ENCODE results near the gene ATXN1L. TPM values are rescaled to one million over a fixed set of nuclear protein-coding genes. Genes with fewer than 3 reads are reported as not detected.

ATXN1L gene
- polyA plus RNA-seq, 1 donor (not counting 4 experiments of a cell fraction or from before 2014, with no cell fraction given): 12.8 TPM

- dilution Hi-C loops (cut with MboI; ENCODE audit: extremely low pct_ligation_motif_present, low sequenced_read_pairs): no loop called here
- peaks cover 34% of the 10 kb centered on the region for H3K79me2 ChIP-seq (ENCODE audit: control insufficient read depth, insufficient read depth, low read length)
- DNase-seq (ENCODE audit: low read depth, low spot score) (no peak), FAIRE-seq (no peak)
- peaks cover 36 to 43% of the 10 kb centered on the region in 2 experiments for H3K36me3 ChIP-seq (ENCODE audit: control insufficient read depth in 2 of 2, extremely low read depth in 1 of 2, insufficient read depth in 2 of 2, low read length in 2 of 2)
- peaks cover 3% of the 10 kb centered on the region for H4K20me1 ChIP-seq (ENCODE audit: control insufficient read depth, extremely low read depth, insufficient read depth, low read length)
- no peak overlapping the region for H3K9ac ChIP-seq (ENCODE audit: control insufficient read depth, extremely low read depth, insufficient read depth, low read length)
- H2AFZ ChIP-seq (ENCODE audit: control insufficient read depth, low read length): no peak overlapping the region
- no peaks in the 10 kb centered on the region for H3K27me3 ChIP-seq (ENCODE audit: control insufficient read depth, extremely low read depth, insufficient read depth, low read length)
- no peak overlapping the region for H3K4me3 ChIP-seq (ENCODE audit: control insufficient read depth in 2 of 3, extremely low read depth in 1 of 3, insufficient read depth in 2 of 3, low read depth in 1 of 3, low read length in 3 of 3)
- no peak for TF ChIP-seq CTCF (optimal IDR thresholded peaks at IDR 0.05 in 1 of 3, IDR thresholded peaks at IDR 0.05 in 1 of 3, conservative IDR thresholded peaks at IDR 0.05 in 1 of 3; ENCODE audit: extremely low read depth in 1 of 3, insufficient read depth in 2 of 3, low read length in 3 of 3)
- TF ChIP-seq EZH2 (IDR thresholded peaks at IDR 0.05; ENCODE audit: low read length): no peak
- H3K4me1 ChIP-seq (ENCODE audit: control insufficient read depth, extremely low read depth, insufficient read depth, low read length): peaks cover 5% of the 10 kb centered on the region
- no peaks in the 10 kb centered on the region for H3K9me3 ChIP-seq (ENCODE audit: control insufficient read depth, low read depth, low read length)
- H3K4me2 ChIP-seq (ENCODE audit: control insufficient read depth, extremely low read depth, insufficient read depth, low read depth, low read length): no peak overlapping the region
- H3K27ac ChIP-seq (ENCODE audit: control insufficient read depth, insufficient read depth, low read length): no peak overlapping the region
- peaks cover 4% of the 10 kb centered on the region for H3K9me1 ChIP-seq (ENCODE audit: control insufficient read depth, extremely low read depth, insufficient read depth, low read length)
Measured at GRCh38 chr16:71851746-71852145, 6.0 kb downstream of the ATXN1L start.

- Histone ChIP-seq H3K79me2 (ENCODE audit: control insufficient read depth, insufficient read depth, low read length) (peaks cover 30% of the 10 kb centered on the region), H3K9me3 (ENCODE audit: control insufficient read depth, low read depth, low read length) (no peaks in the 10 kb centered on the region), H2AFZ (ENCODE audit: control insufficient read depth, low read length) (no peak overlapping the region), H3K36me3 (ENCODE audit: control insufficient read depth in 2 of 2, extremely low read depth in 1 of 2, insufficient read depth in 2 of 2, low read length in 2 of 2) (peaks cover 36 to 43% of the 10 kb centered on the region in 2 experiments), H3K4me1 (ENCODE audit: control insufficient read depth, extremely low read depth, insufficient read depth, low read length) (peaks cover 1% of the 10 kb centered on the region), H3K27me3 (ENCODE audit: control insufficient read depth, extremely low read depth, insufficient read depth, low read length) (no peaks in the 10 kb centered on the region), H3K4me2 (ENCODE audit: control insufficient read depth, extremely low read depth, insufficient read depth, low read depth, low read length) (no peak overlapping the region), H3K4me3 (ENCODE audit: control insufficient read depth in 2 of 3, extremely low read depth in 1 of 3, insufficient read depth in 2 of 3, low read depth in 1 of 3, low read length in 3 of 3) (no peak overlapping the region), H3K27ac (ENCODE audit: control insufficient read depth, insufficient read depth, low read length) (no peak overlapping the region), H3K9me1 (ENCODE audit: control insufficient read depth, extremely low read depth, insufficient read depth, low read length) (peaks cover 4% of the 10 kb centered on the region), H4K20me1 (ENCODE audit: control insufficient read depth, extremely low read depth, insufficient read depth, low read length) (peaks cover 3% of the 10 kb centered on the region), H3K9ac (ENCODE audit: control insufficient read depth, extremely low read depth, insufficient read depth, low read length) (no peak overlapping the region)
- dilution Hi-C loops (cut with MboI; ENCODE audit: extremely low pct_ligation_motif_present, low sequenced_read_pairs): no loop called here
- no peak for DNase-seq (ENCODE audit: low read depth, low spot score)
- TF ChIP-seq CTCF (optimal IDR thresholded peaks at IDR 0.05 in 1 of 3, IDR thresholded peaks at IDR 0.05 in 1 of 3, conservative IDR thresholded peaks at IDR 0.05 in 1 of 3; ENCODE audit: extremely low read depth in 1 of 3, insufficient read depth in 2 of 3, low read length in 3 of 3): no peak
- no peak for TF ChIP-seq EZH2 (IDR thresholded peaks at IDR 0.05; ENCODE audit: low read length)
- no peak for FAIRE-seq
Measured at GRCh38 chr16:71852158-71852557, 6.4 kb downstream of the ATXN1L start.

Data from keratinocyte (primary cell).